ENCODE measurements around the gene GSTM2.

GRCh38 chr1:109717729-109718128 lies 49.9 kb downstream of the GSTM2 start:
- TF ChIP-seq, protein P1, sequence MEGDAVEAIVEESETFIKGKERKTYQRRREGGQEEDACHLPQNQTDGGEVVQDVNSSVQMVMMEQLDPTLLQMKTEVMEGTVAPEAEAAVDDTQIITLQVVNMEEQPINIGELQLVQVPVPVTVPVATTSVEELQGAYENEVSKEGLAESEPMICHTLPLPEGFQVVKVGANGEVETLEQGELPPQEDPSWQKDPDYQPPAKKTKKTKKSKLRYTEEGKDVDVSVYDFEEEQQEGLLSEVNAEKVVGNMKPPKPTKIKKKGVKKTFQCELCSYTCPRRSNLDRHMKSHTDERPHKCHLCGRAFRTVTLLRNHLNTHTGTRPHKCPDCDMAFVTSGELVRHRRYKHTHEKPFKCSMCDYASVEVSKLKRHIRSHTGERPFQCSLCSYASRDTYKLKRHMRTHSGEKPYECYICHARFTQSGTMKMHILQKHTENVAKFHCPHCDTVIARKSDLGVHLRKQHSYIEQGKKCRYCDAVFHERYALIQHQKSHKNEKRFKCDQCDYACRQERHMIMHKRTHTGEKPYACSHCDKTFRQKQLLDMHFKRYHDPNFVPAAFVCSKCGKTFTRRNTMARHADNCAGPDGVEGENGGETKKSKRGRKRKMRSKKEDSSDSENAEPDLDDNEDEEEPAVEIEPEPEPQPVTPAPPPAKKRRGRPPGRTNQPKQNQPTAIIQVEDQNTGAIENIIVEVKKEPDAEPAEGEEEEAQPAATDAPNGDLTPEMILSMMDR (IDR thresholded peaks at IDR 0.05; ENCODE audit: low read depth, low read length, missing input control), result no peak
- TF ChIP-seq RAD21 (IDR thresholded peaks at IDR 0.05), result no peak
- TF ChIP-seq REST (IDR thresholded peaks at IDR 0.05), result no peak
- no peak for TF ChIP-seq ZBTB33 (IDR thresholded peaks at IDR 0.05)
- no peak for TF ChIP-seq GABPA (IDR thresholded peaks at IDR 0.05 in 1 of 2, conservative IDR thresholded peaks at IDR 0.05 in 1 of 2)
- TF ChIP-seq NR2F2 (IDR thresholded peaks at IDR 0.05), result no peak

Data from liver (tissue), 3 donors.